Left lobe of liver (tissue), 2 donors: Measurements from ENCODE around the gene MRPL33. TPM values are rescaled to one million over a fixed set of nuclear protein-coding genes. Genes with fewer than 3 reads are reported as not detected.

Source experiments
- ATAC-seq: fragments of 200-7000 bp; cut with Tn5 transposase; one replicate; pipeline ENCODE4 v1.9.1; 2020; ENCODE audit warnings: mild to moderate bottlenecking, moderate library complexity
- DNase-seq: peaks from one replicate; pipeline ENCODE4 v3.0.0-alpha.2; 2020; ENCODE audit warnings: low spot score
- total RNA-seq: library from RNA; stranded (reverse); gene quantifications from one replicate; pipeline ENCODE4 v1.2.1, GENCODE V29; 2021
- donor health status: DM: no; HTN: no; CAD: no; lungs with moderate emphysema.
- donor health status: DM: no; HTN: yes; CAD: no.

Gene MRPL33
- 21.3 TPM for total RNA-seq

DNA sequence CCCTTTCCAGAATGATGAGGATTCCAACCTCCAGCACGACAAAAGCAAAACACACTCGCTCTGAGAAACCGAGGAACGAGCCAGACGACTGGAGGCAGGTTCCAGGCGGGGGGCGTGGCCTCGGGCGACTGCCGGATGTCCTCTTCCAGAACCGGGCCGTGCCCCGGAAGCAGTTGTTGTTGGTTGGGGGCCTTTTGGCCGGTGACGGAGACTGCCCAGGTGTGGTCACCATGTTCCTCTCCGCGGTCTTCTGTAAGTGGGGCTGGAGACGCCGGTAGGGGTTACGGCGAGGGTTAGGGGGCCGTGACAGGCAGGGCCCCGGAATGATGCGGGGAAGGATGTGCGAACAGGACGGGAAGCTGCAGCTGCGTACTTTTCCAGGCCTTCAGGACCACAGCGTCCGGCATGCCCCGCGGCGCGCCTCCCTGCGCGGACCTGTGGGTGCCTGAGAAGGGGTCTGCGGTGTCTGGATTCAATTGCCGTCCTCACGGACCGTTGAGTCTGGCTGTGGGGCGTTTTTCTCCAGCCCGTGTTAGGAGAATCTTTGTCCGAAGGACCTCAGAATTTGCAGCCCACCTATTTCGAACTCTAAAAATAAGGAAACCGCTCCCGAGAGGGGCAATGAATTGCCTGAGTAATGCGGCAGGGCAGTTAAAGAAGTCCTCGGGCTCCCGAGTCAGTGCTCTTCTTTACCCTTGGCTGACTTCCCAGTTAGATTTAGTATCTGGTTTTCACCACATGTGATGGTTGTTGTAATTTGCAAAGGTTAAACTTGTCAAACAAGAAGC, at the start of gene MRPL33:
Gene MRPL33, plus strand, starts transcription at position 172 of the 788 bp plus-strand sequence. Its CDS starts 59 bp downstream, at position 231.
- ATAC-seq (peak; percentile 97), DNase-seq (peak; percentile 95)

GRCh38 chr2:27721884-27722485, 49.5 kb upstream of the MRPL33 start:
- ATAC-seq (no peak), DNase-seq (no peak)

- ATAC-seq, result peak; percentile 98
- DNase-seq, result peak; percentile 65
Measured at GRCh38 chr2:27723372-27724144, 48.0 kb upstream of the MRPL33 start.

DNA sequence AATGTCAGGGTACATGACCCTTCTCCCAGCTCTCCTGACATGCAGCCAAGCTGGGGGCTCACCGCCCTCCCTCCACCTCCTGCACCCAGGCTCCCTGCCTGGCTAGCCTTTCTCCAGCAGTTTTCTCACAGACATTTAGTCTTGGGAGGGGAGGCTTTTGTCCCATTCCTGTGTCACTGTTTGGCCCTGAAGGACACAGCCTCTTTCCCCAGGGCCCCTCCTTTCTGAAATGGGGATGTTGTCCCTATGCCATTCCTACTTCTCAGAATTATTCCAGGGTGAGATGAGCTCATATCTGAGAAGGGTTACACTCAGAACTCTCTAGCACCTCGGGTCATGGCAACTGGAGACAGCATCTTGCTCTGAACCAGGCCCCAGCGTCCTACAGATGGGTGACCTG, 47.3 kb upstream of the MRPL33 start:
- no peak for ATAC-seq
- peak; percentile 30 for DNase-seq

DNA sequence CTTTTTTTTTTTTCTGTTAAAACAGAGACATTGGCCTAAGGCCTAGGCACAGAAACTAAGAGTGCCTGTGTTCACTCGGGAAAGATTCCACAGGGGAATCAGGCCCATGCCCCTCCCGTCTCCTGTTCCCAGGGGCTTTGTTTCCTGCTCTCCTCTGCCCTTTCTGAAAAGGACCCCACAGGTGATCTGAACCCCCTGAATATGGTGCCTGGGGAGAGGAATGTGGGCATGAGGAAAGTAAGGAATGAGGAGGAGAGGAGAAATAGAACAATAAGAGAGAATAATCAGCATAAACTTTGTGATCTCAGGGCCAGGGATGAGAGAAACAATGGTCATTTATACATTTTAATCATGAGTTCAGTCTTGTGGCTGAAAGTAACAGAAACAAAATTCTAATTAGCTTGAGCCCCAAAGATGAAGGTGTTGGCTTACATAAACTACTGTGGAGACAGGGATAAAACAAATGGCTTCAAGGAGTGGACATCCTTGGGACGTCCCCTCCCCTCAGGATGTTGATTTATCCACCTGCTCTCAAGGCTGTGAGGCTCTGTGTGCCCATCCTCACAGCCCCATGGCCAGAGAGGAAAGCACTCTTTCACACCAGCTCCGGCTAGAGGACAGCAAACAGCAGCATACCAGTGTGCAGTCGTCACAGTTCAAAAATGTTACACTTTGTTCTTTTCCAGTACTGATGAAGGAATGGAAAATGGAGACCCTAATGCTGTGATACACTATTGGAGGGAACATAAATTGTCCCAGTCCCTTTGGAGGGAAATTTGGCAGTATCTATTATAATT, 46.4 kb upstream of the MRPL33 start:
- DNase-seq (no peak), ATAC-seq (no peak)

GRCh38 chr2:27727257-27727656, 44.3 kb upstream of the MRPL33 start:
- DNase-seq (no peak), ATAC-seq (peak; percentile 16)

- DNase-seq (no peak), ATAC-seq (no peak)
Measured at GRCh38 chr2:27728081-27728858, 43.2 kb upstream of the MRPL33 start.

GRCh38 chr2:27729198-27729597, 42.3 kb upstream of the MRPL33 start:
- no peak for DNase-seq
- no peak for ATAC-seq

GRCh38 chr2:27729614-27730013, 41.9 kb upstream of the MRPL33 start:
- ATAC-seq (no peak), DNase-seq (no peak)

DNA sequence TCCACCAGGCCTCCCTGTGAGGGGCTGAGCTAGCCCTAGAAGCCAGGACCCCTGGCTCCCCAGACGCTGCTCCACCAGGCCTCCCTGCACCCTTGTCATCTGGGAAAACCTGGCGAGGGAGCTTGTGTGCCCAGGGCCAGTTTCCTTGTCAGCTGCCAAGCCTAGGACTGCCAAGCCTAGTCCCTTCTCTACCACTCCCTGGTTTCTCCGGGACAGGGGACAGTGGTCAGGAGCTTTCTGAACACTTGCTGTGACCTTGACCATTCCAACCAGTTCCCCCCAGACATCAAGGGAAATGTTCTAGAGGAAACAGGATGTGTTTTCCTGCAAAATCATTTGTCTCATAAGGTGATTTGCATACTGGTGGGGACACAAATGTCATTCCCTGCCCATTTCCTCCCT, 41.3 kb upstream of the MRPL33 start:
- ATAC-seq (peak; percentile 36), DNase-seq (no peak)

DNA sequence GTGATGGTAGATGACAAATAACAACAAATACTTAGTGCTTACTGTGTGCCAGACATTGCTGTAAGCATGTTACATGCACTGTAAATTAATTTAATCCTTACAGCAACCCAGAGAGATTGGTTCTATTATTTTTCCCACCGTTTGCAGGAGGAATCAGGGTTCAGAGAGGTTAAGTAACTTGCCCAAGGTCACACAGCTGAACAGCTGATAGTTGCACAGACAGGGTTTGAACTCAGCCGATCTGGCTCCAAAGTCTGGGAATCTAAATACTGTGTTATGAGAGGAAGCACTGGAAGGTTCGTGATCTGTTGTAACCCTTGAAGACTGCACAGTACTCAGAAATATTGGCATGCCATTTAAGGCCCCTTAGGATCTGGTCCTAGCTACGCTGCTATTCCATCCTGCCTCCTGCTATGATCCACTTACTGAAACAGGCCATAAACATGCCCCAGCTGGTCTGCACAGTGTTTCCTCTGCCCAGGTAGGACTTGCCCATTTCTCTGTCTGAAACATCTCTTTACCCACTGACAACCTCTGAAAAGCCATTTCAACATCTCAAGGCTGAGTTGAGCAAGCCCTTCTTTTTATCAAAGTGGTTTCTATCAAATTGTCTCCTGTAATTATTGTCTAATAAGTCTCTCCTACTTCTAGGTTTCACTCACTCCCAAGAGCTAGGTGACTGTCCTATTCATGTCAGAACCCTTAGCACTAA, 40.4 kb upstream of the MRPL33 start:
- no peak for DNase-seq
- peak; percentile 23 for ATAC-seq

GRCh38 chr2:27734305-27734704, 37.2 kb upstream of the MRPL33 start:
- ATAC-seq, result no peak
- DNase-seq, result no peak

DNA sequence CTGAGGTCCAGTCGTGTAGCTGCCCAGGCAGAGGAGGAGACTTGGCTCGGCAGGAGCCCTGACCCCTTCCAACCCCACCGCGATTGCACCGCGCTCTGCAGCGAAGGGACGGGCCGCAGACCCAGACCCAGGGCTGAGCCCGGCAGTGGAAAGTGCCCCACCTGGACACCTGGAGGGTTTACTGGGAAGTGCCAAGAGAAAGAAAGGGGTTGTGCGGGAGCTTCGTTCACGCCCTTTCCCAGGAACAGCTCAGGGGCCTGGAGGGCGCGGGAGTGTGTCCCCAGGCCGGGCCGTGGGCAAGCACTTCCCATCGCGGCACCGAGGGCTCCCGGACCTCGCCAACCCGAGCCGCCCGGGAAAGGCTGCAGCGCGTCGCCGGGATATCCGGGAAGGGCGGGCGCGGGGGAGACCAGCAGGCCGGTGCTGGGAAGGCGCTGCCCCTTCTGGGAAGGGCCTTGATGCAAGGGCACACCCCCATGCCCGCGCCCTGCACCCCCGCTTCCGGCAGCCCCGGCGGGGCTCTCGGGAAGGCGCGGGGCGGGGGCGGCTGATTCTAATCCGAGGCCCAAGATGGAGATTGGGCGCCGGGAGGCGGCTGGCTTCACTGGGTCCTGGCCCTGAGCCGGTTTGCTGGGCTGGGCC, 36.1 kb upstream of the MRPL33 start:
- DNase-seq, result peak; percentile 73
- ATAC-seq, result peak; percentile 64

- ATAC-seq, result peak; percentile 7
- DNase-seq, result no peak
Measured at GRCh38 chr2:27736031-27736889, 35.3 kb upstream of the MRPL33 start.

GRCh38 chr2:27736890-27737204, 34.7 kb upstream of the MRPL33 start:
- DNase-seq (peak; percentile 70), ATAC-seq (peak; percentile 25)

DNA sequence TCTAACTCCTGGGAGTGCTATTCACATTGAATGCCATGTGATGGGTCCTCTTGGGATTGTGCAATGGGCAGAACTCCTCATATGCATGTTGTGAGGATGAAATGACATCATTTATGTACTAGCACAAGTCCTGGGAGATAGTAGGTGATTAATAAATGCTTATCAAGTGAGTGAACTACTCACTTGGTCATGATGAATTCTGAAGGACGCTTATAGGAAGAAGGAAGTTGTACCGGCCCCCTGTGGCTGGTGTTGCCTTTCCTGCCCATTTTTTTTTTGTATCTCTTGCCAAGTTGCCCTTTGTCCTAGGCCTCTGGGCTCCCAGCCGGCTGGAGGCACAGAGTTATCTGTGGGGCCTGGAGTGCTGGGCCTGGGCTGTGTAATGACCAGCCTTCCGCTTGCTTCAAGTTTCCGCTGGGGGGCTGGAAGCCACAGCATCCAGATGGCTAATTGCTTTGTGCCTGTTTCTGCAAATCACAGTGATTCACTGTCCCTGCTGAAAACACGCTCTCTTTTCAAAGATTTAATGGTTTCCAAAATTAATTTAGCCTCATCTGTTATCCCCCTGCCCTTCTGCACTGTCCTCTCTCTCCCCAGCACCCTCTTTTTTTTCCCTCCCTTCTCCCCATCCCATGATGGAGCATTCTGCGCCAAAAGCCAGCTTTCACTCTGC, 33.7 kb upstream of the MRPL33 start:
- DNase-seq (peak; percentile 83), ATAC-seq (peak; percentile 80)

- DNase-seq (peak; percentile 72), ATAC-seq (peak; percentile 67)
Measured at GRCh38 chr2:27738349-27739057, 33.0 kb upstream of the MRPL33 start.
